Activated naive CD8-positive, alpha-beta T cell treated with anti-CD3 and anti-CD28 coated beads, Interleukin-2, amount 50 U/mL, for 24 hours (primary cell): ENCODE data around the gene DNLZ.

Experiments used
- ATAC-seq: fragments of 150-1000 bp; cut with Tn5 transposase; one replicate; pipeline ENCODE4 v1.10.0; 2021
- DNase-seq: peaks from one replicate; pipeline ENCODE4 v3.0.0; 2021
- H3K27ac Mint-ChIP-seq: one replicate; pipeline ENCODE4 v1.8.0; 2021; ENCODE audit warnings: mild to moderate bottlenecking, mixed read lengths
- H3K27me3 Mint-ChIP-seq: one replicate; pipeline ENCODE4 v1.8.0; 2021; ENCODE audit warnings: mixed read lengths
- H3K36me3 Mint-ChIP-seq: one replicate; pipeline ENCODE4 v1.8.0; 2021; ENCODE audit warnings: low read depth, mixed read lengths
- H3K4me1 Mint-ChIP-seq: one replicate; pipeline ENCODE4 v1.8.0; 2021; ENCODE audit warnings: mixed read lengths
- H3K4me3 Mint-ChIP-seq: one replicate; pipeline ENCODE4 v1.8.0; 2021; ENCODE audit warnings: mild to moderate bottlenecking, moderate library complexity, mixed read lengths
- H3K9me3 Mint-ChIP-seq: one replicate; pipeline ENCODE4 v1.8.0; 2021; ENCODE audit warnings: mixed read lengths

DNLZ gene

DNA sequence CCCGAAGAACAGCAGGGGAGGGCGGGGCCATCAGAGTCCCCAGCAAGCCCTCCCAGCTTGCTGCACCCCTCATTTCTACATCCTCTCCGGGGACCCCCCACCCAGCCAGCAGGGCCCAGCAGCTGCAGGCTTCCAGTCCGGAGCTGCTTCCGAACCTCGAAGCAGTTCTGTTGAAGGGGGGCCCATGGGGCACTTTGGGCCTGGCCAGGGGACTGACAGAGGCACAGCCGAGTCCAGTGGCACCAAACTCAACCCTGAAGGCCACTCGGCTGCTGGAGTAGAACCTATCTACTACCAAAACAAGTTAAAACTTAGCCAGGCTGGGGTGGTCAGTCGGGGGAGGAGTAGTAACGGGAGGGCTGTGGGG is 51.6 kb downstream of the DNLZ start:
- ATAC-seq: no peak
- peaks cover 10% of the 10 kb centered on the region for H3K9me3 Mint-ChIP-seq
- H3K4me3 Mint-ChIP-seq: no peak overlapping the region
- H3K4me1 Mint-ChIP-seq: no peaks in the 10 kb centered on the region
- peaks cover 3% of the 10 kb centered on the region for H3K36me3 Mint-ChIP-seq
- no peaks in the 10 kb centered on the region for H3K27me3 Mint-ChIP-seq
- no peak for DNase-seq
- no peak overlapping the region for H3K27ac Mint-ChIP-seq

DNA sequence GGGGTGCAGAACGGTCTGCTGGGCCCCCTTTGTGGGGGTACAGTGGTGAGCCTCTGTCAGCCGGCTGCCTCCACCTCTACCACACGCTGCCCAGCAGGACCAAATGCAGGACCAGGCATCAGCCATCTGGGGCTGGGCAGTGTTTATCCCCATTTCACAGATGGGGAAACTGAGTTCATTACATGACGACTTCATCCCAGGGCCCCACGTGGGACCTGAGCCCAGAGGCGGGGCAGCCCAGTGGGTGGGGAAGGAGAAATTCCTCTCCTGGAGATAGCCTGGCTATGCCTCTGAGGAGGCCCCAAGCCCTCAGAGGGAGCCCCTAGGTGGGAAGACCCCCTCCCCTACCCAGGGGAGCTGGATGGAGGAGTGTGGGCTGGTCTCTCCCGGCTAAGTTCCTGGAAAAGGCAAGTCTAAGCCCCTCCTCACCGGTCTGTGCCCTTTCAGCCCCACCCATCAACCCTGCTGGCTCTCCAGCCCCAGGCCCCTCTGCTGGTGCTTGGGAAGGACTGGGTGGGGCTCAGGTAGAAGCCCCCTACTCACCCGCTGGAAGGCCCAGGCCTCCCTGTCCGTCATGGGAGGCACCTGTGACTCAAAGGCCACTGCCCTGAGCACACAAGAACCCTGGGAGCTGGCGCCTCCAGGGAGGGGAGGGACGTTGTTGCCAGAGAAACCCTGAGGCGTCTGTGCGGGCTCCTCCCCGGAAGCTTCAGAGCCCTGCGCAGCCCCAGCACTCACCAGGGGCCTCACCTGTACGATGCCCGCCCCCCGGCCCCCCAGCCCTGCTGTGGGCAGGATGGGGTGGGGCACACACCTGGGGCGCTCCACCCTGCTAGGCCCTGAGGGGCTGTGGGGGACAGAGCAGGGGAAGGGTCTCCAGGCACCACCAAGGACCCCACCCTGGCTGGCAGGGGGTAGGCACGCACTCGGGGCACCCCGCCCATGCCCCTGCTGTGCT is 52.2 kb downstream of the DNLZ start:
- H3K4me1 Mint-ChIP-seq: peaks cover 2% of the 10 kb centered on the region
- H3K36me3 Mint-ChIP-seq: peaks cover 3% of the 10 kb centered on the region
- H3K9me3 Mint-ChIP-seq: peaks cover 10% of the 10 kb centered on the region
- no peaks in the 10 kb centered on the region for H3K27me3 Mint-ChIP-seq
- DNase-seq: no peak
- H3K27ac Mint-ChIP-seq: no peak overlapping the region
- H3K4me3 Mint-ChIP-seq: no peak overlapping the region
- peak; percentile 22 for ATAC-seq

DNA sequence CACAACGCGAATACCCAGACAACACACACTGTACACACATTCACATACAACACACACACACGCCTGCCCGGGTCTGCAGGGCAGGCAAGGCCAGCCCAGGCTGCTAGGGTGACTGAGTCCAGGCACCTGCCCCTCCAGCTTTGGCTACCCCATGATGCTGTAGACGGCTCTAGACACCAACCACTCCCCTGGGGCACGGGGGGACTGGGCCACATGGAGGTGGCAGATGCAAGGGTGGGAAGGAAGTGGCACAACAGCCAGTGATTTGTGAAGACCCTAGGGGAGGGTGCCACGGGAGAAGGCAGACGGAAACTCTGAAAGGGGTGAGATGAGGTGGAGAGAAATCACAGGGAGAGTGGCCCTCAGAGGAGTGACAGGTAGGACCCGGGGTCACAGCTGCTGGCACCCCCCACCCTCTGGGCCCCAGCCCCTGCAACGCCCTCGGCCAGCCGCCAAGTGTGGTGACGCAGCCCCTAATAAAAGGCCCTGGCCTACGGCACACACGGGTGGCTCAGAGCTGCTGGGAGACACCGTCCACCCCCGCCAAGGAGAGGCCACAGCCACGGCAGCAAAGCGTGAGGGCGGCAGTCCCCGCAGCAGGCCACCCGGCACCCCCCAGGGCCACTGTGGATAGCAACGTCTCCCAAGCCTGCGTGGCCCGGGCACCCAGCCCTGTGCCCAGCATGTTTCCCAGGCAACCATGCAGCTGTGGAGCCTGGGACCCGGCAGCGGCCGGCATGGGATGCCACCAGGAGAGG is 53.1 kb downstream of the DNLZ start:
- Mint-ChIP-seq H3K36me3 (peaks cover 3% of the 10 kb centered on the region), H3K4me3 (no peak overlapping the region)

DNA sequence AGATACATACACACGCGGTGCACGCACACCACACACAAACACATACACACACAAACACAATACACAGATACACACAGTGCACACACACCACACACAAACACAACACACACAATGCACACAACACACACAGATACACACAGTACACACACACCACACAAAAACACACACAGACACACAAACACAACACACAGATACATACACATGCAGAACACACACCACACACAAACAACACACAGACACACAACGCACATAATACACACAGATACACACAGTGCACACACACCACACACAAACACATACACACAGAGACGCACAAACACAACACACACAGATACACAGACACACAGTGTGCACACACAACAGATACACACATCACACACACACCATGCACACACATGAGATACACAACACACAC is 53.7 kb downstream of the DNLZ start:
- DNase-seq (no peak), ATAC-seq (no peak)
- Mint-ChIP-seq H3K4me3 (no peak overlapping the region), H3K4me1 (peaks cover 4% of the 10 kb centered on the region), H3K9me3 (peaks cover 4% of the 10 kb centered on the region), H3K27me3 (no peaks in the 10 kb centered on the region), H3K36me3 (no peaks in the 10 kb centered on the region), H3K27ac (no peak overlapping the region)

More for the DNA sequence above, 53.1 kb downstream of the DNLZ start:
- no peak for ATAC-seq
- peaks cover 4% of the 10 kb centered on the region for H3K4me1 Mint-ChIP-seq
- H3K9me3 Mint-ChIP-seq: peaks cover 9% of the 10 kb centered on the region
- H3K27ac Mint-ChIP-seq: no peak overlapping the region
- no peak for DNase-seq
- H3K27me3 Mint-ChIP-seq: no peaks in the 10 kb centered on the region
